ENCODE measurements around the gene TYK2.
"Not testable (repeated sequence)": the region's sequence is repeated elsewhere in the genome, so short reads cannot be mapped to it uniquely, and the experiment has no call there.

The TYK2 gene

DNA sequence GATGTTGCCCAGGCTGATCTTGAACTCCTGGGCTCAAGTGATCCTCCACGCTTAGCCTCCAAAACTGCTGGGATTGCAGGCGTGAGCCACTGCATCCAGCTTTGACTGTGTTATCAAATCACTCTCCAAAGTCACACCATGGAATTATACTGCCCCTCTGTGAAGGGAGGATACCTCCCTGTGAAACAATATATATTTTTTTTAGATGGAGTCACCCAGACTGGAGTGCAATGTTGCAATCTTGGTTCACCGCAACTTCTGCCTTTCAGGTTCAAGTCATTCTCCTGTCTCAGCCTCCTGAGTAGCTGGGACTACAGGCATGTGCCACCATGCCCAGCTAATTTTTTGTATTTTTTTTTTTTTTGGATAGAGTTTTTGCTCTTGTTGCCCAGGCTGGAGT, 7.7 kb downstream of the TYK2 start:
- DNase-seq (ENCODE audit: low read depth) = no peak

DNA sequence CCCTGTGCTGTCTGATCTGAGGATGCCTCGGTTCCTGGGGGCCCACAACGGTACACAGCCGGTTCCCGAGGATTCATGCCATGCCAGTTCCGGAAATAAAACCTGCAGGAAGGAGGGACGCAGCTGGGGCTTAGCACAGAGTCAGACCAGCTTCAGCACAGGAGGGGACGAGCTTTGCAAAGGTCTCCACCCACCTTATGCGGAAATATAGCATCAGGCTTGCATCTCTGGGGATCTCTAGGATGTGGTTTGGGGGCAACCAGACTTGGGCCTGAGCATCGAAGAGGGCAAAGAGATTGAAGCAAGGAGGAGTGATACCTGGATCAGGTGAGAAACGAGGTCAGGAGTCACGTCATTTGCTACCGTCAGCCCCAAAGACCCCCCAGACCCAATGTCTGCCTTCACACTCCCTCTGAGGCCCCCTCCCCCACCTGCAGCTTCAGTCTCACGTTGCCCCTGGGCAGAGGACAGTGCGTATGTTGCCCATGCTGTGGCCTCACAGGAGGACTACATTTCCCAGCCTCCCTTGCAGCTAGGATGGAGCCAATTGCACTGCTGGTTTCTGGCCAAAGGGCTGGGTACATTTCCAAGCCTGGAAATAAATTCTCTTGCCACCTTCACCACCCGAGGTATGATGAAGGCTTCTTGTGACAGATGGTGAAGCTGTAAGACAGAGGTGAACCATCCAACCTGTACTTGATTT, 12.1 kb downstream of the TYK2 start:
- DNase-seq (ENCODE audit: low read depth) = peak; percentile 22

DNA sequence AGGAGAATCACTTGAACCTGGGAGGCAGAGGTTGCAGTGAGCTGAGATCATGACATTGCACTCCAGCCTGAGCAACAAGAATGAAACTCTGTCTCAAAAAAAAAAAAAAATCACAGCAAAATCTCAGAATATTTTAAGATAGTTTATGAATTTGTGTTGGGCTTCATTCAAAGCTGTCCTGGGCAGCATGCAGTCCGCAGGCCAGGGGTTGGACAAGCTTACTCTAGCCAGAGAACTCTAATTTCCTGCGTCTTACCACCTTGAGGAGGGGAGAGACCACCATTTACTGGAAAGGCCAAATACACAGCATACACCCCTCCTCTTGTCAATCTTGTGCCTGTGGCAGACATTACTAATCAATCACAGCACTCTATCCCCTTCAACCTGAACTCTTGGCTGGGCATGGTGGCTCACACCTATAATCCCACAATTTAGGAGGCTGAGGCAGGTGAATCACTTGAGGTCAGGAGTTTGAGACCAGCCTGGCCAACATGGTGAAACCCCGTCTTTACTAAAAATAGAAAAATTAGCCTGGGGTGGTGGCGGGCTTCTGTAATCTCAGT, 13.3 kb downstream of the TYK2 start:
- DNase-seq (ENCODE audit: low read depth) = not testable (repeated sequence)

DNA sequence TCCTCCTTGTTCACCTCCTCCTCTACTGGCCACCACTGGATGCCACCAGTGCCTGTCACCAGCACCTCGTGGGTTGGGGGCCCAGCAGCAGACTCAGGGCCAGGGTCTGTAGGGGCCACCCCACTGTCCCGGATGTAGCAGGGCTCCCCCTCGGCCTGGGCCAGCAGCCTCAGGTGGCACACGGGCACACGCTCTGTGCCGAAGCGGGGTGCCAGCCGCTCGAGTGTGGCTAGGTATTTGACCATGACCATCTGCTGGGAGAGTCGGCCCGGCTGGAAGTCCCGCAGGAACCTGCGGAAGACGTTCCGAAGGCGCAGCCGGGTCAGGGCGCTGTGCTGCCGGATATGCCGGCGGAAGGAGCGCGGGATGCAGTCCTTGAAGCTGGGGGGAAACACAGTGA, 14.9 kb downstream of the TYK2 start:
- no peak for DNase-seq (ENCODE audit: low read depth)

DNA sequence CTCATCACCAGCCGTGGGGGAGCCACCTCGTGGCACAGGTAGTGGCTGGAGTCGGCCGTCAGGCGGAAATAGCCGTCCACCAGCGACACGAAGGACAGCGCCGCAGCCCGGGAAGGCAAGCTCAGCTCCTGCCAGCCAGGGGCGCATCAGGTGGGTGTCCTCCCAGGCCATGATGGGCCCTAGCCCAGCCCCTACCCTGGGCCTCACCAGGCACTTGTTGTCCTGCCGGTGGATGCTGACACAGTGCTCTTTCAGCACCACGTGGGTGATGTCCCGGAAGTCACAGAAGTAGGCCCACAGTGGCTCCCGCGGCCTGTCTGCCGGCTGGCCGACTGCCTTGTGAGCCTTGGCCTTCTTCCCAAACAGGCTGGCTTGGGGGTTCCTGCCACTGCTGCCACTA, 15.7 kb downstream of the TYK2 start:
- DNase-seq (ENCODE audit: low read depth) = no peak

DNA sequence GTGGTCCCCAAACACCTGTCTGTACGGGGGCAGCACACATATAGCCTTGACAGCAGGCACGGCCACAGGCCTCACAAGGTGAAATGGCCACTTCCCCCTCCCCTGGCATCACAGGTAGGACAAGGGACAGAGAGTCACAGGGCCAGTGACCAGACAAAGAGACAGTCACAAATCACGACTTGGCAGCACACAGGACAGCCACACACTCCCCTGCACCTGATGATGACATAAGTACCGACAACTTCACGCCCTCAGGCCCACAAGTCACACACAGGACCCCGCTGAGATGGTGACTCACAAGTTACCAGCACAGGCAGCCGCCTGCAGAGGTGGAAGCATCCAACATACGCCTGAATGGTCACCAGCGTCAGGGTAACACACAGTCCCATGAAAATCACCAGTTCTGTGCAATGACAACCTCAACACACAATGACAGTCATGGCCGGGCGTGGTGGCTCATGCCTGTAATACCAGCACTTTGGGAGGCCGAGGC, 16.5 kb downstream of the TYK2 start:
- DNase-seq (ENCODE audit: low read depth) = no peak

DNA sequence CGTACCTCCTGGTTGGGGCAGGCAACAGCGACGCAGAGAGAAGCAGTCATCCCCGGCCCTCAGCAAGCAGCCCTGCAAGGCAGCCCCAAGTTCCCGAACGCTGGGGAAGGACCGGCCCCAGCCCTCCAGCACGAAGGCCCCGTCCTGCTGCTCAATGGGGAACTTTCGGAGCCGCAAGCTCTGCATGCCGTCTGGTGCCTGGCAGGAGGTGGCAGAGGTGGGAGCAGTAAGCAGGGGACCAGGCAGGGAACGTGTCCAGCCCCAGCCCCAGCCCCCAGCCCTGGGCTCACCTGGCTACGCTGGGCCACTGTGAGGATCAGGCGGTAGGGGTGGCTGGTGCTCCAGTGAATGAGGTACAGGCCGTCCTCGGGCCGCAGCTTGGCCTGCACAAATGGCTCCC, 18.1 kb downstream of the TYK2 start:
- DNase-seq (ENCODE audit: low read depth) = no peak

DNA sequence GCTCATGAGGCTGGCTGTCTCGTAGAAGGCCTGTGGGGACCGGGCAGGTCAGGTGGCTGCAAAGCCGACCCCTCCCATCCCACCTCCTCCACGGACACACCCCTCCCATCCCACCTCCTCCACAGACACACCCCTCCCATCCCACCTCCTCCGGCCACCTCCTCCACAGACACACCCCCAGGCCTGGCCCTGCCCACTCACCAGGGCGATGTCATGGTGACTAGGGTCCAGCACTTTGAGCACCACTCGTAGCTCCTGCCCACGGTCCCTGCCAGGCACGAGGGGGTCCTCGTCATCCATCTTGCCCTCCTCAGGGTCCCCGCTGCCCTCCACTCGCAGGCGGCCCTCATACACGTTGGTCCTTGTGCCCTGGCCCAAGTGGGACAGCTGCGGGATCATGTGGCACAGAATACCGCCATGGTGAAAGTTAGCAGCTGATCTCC, 18.8 kb downstream of the TYK2 start:
- DNase-seq (ENCODE audit: low read depth) = no peak

DNA sequence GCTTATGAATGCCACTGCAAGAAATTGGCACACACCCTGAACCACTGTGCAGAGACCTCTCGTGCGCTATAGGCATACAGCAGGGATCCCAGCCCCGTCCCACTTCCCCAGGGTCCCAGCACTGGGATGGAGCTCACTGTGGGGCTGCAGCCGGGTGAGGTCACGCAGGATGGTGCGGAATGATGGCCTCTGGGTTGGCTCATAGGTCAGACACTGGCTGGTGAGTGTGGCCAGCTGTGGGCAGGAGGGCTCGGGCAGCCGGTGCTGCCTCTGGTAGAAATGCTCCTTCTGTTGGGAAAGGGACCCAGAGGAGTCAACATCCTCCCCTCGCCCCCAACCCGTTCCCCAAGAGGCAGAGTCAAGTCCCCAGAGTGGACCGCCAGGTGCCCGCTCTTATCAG, 23.9 kb downstream of the TYK2 start:
- DNase-seq (ENCODE audit: low read depth) = no peak

DNA sequence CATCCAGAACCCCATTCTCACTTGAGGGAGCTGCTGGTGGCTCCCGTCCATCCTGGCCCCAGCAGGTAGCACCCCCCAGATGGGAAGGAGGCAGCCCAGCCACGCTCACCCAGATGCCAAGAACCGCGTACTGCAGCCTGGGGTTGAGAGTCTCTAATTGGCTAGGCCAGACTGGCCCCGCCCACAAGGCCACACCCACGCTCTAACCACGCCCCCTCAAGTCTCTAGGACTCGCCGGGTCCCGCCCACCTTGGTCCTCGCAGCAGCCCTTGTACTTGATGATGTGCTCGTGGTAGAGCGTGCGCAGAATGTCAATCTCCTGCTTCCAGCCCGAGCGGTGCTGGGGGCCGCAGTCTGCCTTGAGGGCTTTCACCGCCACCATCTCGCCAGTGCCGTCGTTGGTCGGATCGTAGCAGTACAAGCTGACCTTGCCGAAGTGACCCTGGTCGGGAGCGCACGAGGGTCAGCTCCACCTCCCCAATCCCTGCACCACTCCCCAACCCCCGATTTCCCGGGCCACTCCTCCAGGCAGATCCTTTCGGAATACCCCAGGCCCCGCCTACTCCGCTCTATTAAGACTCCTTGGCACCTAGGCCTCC, 26.5 kb downstream of the TYK2 start:
- peak; percentile 19 for DNase-seq (ENCODE audit: low read depth)

DNA sequence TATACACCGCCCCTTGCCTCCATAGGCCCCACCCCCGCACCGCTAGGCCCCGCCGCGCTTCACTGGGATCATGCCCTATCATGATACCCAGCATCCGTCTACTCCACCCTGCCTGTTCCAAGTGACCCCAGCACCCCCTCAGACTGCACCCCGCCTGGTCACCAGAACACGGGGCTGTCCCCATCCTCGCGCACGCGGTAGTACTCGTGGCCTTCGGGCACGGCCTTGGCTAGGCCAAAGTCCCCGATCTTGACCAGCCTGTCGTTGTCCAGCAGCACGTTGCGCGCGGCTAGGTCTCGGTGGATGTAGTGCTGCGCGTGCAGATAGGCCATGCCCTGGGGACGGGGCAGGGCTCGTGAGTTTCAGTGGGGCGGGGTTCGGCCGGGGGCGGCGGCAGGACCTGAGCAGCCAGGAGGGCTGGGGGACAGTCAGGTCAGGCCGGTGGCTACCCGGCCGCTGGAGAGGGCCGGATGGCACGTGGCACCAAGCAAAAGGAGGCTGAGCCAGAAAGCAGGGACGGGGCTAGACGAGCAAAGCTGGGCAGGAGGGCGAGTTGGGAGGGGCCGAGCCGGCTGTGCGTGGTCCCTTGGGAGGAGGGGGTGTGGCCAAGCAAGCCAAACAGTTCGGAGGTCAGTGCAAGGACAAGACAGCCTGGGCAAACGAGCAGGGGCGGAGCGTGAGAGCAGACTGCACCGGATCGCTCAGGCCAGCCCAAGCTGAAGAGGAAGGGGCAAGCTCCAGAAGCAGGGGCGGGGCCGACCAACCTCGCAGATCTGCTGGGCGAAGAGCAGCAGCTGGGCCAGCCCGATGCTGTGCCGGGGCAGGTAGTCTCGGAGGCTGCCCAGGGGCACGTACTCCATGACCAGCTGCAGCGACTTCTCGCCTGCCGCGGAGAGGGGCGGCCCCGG, 27.4 kb downstream of the TYK2 start:
- no peak for DNase-seq (ENCODE audit: low read depth)

DNA sequence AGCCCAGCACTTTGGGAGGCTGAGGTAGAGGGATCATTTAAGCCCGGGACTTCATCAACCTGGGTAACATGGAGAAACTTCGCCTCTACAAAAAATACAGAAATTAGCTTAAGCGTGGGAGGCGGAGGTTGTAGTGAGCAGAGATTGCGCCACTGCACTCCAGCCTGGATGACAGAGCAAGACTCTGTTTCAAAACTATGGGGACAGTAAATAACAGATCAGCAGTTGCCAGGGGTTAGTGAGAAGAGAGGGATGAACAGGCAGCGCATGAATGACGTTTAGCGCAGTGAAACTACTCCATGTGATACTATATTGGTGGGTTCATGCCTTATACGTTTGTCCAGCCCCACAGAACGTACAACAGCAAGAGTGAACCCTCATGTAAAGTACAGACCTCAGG, 33.9 kb downstream of the TYK2 start:
- peak; percentile 19 for DNase-seq (ENCODE audit: low read depth)

DNA sequence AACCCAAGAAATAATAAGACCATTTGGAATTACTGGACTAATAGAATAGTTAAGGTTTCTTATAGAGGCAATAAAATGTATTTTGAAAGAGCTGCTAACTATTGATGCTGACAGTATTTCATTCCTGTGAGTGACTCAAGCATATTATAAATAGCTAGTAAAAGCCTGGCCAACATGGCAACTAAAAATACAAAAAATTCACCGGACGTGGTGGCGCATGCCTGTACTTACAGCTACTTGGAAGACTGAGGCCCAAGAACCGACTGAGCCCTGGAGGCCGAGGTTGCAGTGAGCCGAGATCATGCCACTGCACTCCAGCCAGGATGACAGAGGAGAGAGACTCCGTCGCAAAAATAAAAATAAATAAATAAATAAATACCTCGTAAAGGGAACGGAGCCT, 35.6 kb downstream of the TYK2 start:
- DNase-seq (ENCODE audit: low read depth) = peak; percentile 87

DNA sequence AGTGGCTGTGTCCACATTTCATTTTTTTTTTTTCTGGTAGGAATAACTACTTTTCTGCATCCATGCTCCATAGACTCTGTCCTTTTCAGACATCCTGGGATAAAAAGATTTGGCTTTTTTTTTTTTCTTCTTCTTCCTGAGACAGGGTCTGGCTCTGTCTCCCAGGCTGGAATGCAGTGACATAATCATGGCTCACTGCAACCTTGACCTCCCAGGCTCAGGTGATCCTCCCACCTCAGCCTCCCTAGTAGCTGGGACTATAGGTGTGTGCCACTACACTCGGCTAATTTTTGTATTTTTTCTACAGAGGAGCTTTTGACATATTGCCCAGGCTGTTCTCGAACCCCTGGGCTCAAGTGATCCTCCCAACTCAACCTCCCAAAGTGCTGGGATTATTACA, 36.9 kb downstream of the TYK2 start:
- peak; percentile 5 for DNase-seq (ENCODE audit: low read depth)

DNA sequence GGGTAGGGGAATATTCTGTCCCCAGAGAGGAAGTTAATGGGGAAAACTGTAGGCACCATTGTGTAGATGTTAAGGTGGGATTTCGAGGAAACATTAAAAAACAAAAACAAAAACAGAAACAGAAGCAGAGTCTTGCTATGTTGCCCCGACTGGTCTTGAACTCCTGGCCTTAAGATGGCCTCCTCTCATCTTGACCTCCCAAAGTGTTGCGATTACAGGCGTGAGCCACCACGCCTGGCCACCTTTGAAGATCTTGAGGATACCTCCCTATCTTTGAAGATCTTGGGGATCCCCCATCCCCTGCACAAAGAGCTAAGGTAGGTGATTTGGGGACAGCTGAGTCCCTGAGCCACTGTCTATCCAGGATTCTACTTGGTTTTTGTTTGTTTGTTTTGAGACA, 40.4 kb downstream of the TYK2 start:
- DNase-seq (ENCODE audit: low read depth) = no peak

DNA sequence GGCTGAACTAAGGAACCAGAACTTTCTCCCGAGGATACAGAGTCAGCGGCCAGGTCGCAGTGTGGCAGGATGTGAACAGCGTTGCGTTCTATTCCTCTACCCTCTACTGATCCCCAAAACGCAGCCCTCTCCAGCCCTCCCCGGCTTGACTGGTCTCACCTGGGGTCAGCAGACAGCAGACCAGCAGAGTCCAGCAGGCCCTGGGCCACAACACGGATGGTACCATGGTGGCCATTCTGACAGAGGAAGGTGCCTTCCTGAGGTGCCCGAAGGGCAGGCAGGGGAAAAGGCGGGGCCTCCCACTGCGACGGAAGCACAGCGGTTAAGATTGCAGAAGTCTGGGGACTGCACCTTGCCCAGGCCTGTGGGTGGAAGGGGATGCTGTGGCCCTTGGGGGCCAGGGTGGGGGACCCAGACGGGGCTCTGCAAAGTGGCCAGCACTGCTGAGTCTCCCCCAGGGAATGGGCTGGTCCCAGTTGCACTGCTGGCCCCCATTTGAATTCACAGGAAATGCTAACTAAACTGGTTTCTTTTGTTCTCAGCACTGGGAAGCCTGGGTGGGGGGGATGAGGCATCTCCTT, 40.9 kb downstream of the TYK2 start, which contains the start of gene ICAM3:
ICAM3 (minus strand) TSS at position 245 of the 581 bp plus-strand sequence; CDS start at position 235, 10 bp downstream.
- DNase-seq (ENCODE audit: low read depth) = no peak

DNA sequence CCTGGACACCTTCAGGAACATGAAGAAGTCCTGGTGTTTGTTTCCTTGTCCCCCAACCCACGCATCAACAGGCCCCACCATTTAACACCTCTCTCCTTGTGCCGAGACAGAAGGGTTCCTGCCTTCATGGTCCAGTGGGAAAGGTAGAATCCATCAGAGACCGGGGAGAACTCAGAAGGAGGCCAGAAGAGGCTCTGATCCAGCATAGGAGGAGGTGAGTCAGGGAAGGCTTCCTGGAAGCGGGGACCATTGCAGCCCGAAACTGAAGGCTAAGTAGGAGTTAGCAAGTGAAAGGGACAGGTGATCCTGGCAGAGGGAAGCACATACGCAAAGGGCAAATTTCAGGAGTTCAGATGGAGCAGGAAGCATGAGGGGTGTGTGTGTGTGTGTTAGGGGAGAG, 41.4 kb downstream of the TYK2 start:
- no peak for DNase-seq (ENCODE audit: low read depth)

DNA sequence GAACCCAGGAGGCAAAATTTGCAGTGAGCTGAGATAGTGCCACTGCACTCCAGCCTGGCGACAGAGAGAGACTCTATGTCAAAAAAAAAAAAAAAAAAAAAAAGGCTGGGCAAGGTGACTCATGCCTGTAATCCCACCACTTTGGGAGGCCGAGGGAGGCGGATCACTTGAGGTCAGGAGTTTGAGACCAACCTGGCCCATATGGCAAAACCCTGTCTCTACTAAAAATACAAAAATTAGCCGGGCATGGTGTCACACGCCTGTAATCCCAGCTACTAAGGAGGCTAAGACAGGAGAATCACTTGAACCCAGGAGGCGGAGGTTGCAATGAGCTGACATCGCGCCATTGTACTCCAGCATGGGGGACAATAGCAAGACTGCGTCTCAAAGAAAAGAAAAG, 43.6 kb downstream of the TYK2 start:
- not testable (repeated sequence) for DNase-seq (ENCODE audit: low read depth)

DNA sequence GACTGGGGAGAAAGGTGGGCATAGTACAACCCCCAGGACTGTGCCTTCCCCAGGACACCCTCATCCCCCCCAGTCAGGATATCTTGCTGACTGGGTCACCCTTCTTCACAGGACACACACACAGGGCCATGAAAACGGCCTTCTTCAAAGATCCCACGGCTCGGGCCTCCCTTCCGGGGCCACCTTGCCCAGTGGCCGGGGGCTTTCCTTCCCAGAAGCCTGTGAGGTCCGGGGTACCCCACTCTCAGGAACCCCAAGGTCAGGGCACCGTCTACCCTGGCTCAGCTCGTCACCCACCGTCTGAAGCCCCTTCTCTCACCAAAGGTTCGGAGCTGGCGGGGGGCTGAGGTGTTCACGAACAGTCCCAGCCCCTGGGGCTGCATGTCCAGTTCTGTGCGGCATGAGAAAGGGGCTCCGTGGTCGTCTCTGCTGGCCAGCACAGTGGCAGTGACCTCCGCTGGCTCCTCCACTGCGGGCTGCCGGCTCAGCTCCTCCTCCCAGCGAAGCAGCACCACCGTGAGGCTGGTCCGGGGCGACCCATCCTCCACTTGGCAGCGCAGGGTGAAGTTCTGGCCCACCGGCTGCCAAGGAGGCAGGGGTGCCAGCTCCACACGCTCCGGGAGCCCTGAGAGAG, 44.9 kb downstream of the TYK2 start:
- no peak for DNase-seq (ENCODE audit: low read depth)

DNA sequence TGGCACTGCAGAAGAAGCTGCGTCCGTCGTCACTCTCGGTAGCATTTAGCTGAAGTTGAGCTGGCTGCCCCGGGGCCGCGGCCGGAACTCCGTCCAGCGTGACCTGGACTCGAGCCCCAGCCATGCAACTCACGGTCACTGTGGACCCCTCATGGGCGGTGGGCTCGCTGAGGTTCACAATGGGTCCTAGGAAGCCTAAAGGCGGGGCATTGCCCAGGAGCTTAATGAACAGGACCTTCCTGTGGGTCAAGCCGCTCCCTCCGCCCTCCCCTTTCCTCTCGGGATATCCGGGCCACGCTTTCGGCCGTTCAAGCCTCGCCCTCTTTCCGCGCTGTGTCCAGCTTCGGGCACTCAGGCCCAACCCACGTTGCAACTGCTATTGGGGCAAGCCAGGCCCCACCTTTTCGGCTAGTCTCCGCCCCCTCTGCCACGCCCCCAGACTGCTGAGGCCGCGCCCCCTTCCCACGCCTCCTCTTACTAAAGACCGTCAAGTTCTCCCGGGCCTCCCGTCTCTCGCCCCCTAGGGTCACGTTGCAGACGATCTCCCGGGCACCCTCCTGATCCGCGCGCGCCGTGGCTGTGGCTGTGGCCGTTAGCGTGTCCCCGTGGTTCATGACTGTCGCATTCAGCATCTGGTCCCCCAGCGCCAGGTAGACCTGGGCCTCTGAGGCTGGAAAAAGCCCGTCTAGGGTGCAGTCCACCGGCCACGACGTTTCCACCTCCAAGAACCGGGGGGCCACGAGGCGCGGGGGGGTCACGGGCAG, 45.6 kb downstream of the TYK2 start:
- peak; percentile 97 for DNase-seq (ENCODE audit: low read depth)
